H1 (cell line): ENCODE results near the gene DEAF1. TPM values are rescaled to one million over a fixed set of nuclear protein-coding genes. Genes with fewer than 3 reads are reported as not detected.

ENCODE experiments used
- CTCF ChIA-PET: fragments of 300-600 bp; sonication (Branson Sonifier 250); formaldehyde crosslinking; loops from one replicate; lab custom pipeline; 2021; ENCODE audit not compliant: partially characterized antibody; lab: Charles Lee
- POLR2A ChIA-PET: fragments of 300-600 bp; sonication (Branson Sonifier 250); formaldehyde crosslinking; loops from one replicate; lab custom pipeline; 2021; ENCODE audit warnings: inconsistent platforms; ENCODE audit not compliant: partially characterized antibody; lab: Charles Lee
- DNase-seq, 2 experiments: peaks; one replicate each; pipeline versions ENCODE4 v3.0.0 to v3.0.0-alpha.2; 2010 to 2022; ENCODE audit warnings: low spot score in 2 of 2, low read depth in 1 of 2, mixed read lengths in 1 of 2
- FAIRE-seq: peaks from 2 replicates; lab custom pipeline; 2011; peaks lifted over from hg19 to GRCh38; lab: Jason Lieb, UNC
- H2AFZ ChIP-seq: 2 replicates; pipeline ENCODE4 v1.8.1; 2012; ENCODE audit warnings: low read length, inconsistent platforms
- H2AK5ac ChIP-seq: 2 replicates; pipeline ENCODE4 v1.6.1; 2013; ENCODE audit warnings: low read depth, low read length
- H2BK120ac ChIP-seq: replicated peaks from 2 replicates; pipeline ENCODE3; 2013; ENCODE audit warnings: low read depth, low read length, inconsistent platforms
- H2BK12ac ChIP-seq: 2 replicates; pipeline ENCODE4 v1.6.1; 2013; ENCODE audit warnings: low read depth, low read length
- H2BK15ac ChIP-seq: 2 replicates; pipeline ENCODE4 v1.6.1; 2013; ENCODE audit warnings: low read length
- H2BK20ac ChIP-seq: 2 replicates; pipeline ENCODE4 v1.6.1; 2013; ENCODE audit warnings: low read length
- H2BK5ac ChIP-seq: 2 replicates; pipeline ENCODE4 v1.6.1; 2013; ENCODE audit warnings: low read depth, low read length
- H3K14ac ChIP-seq: 2 replicates; pipeline ENCODE4 v1.6.1; 2013; ENCODE audit warnings: inconsistent platforms; ENCODE audit not compliant: insufficient read length
- H3K18ac ChIP-seq: 2 replicates; pipeline ENCODE4 v1.6.1; 2013; ENCODE audit warnings: low read length; ENCODE audit errors: extremely low read depth
- H3K23ac ChIP-seq: 2 replicates; pipeline ENCODE4 v1.6.1; 2013; ENCODE audit warnings: inconsistent platforms; ENCODE audit not compliant: insufficient read length
- H3K23me2 ChIP-seq: 2 replicates; pipeline ENCODE4 v1.6.1; 2013; ENCODE audit warnings: low read depth, low read length
- H3K27ac ChIP-seq: 2 replicates; pipeline ENCODE4 v1.6.1; 2011; ENCODE audit warnings: low read depth, low read length, inconsistent platforms
- H3K27me3 ChIP-seq, 4 experiments: replicated peaks in 1 of 4; 1 replicate in 1 of 4; 2 replicates in 3 of 4; pipeline versions ENCODE4 v1.6.1 to v1.8.1; 2011 to 2013; ENCODE audit warnings: low read length in 3 of 4, mild to moderate bottlenecking in 3 of 4, inconsistent platforms in 2 of 4, mixed read lengths in 2 of 4, moderate library complexity in 1 of 4; ENCODE audit not compliant: control insufficient read depth in 3 of 4, insufficient read depth in 3 of 4; ENCODE audit errors: extremely low read depth in 1 of 4
- H3K36me3 ChIP-seq, 4 experiments: 2 replicates each; pipeline versions ENCODE4 v1.6.1 to v1.8.1; 2011 to 2013; ENCODE audit warnings: mild to moderate bottlenecking in 4 of 4, low read length in 3 of 4, moderate library complexity in 2 of 4, control low read depth in 1 of 4, inconsistent platforms in 1 of 4; ENCODE audit not compliant: insufficient read depth in 4 of 4, control insufficient read depth in 2 of 4
- H3K4ac ChIP-seq: replicated peaks from 2 replicates; pipeline ENCODE3; 2013; ENCODE audit warnings: low read length, low read depth, mixed read lengths, inconsistent platforms; ENCODE audit not compliant: insufficient read length
- H3K4me1 ChIP-seq, 4 experiments: replicated peaks in 1 of 4; 1 replicate in 1 of 4; 2 replicates in 3 of 4; pipeline versions ENCODE4 v1.6.1 to v1.8.1; 2011 to 2013; ENCODE audit warnings: low read length in 3 of 4, inconsistent platforms in 2 of 4, mixed read lengths in 1 of 4; ENCODE audit not compliant: insufficient read depth in 4 of 4, control insufficient read depth in 3 of 4
- H3K4me2 ChIP-seq, 2 experiments: 2 replicates each; pipeline versions ENCODE4 v1.6.1 to v1.8.1; 2011 to 2013; ENCODE audit warnings: low read depth in 2 of 2, low read length in 2 of 2, control low read depth in 1 of 2, inconsistent platforms in 1 of 2, mild to moderate bottlenecking in 1 of 2; ENCODE audit not compliant: insufficient read depth in 1 of 2
- H3K4me3 ChIP-seq, 4 experiments: fragments of 200-600, 300-600 bp in 1 of 4; sonication (generic), shearing (Covaris generic), sonication (Bioruptor Twin) in 1 of 4; 2 replicates each; pipeline versions ENCODE4 v1.5.1 to v1.8.1; 2011 to 2016; ENCODE audit warnings: low read length in 4 of 4, low read depth in 3 of 4, control low read depth in 2 of 4, inconsistent platforms in 2 of 4, mild to moderate bottlenecking in 2 of 4, mixed read lengths in 1 of 4, moderate library complexity in 1 of 4; ENCODE audit not compliant: insufficient read depth in 2 of 4; ENCODE audit errors: extremely low read depth in 1 of 4
- H3K56ac ChIP-seq: replicated peaks from 2 replicates; pipeline ENCODE3; 2013; ENCODE audit warnings: low read depth, mild to moderate bottlenecking, mixed read lengths, low read length, inconsistent platforms; ENCODE audit not compliant: insufficient read length
- H3K79me1 ChIP-seq: 2 replicates; pipeline ENCODE4 v1.6.1; 2013; ENCODE audit warnings: low read depth, low read length, control low read depth
- H3K79me2 ChIP-seq, 2 experiments: 2 replicates each; pipeline versions ENCODE4 v1.6.1 to v1.8.1; 2012 to 2013; ENCODE audit warnings: low read length in 2 of 2, mild to moderate bottlenecking in 2 of 2, inconsistent platforms in 1 of 2; ENCODE audit not compliant: insufficient read depth in 2 of 2, control insufficient read depth in 1 of 2
- H3K9ac ChIP-seq, 4 experiments: replicated peaks in 1 of 4; 1 replicate in 1 of 4; 2 replicates in 3 of 4; pipeline versions ENCODE4 v1.6.1 to v1.8.1; 2011 to 2013; ENCODE audit warnings: low read depth in 3 of 4, low read length in 3 of 4, control low read depth in 2 of 4, mild to moderate bottlenecking in 2 of 4, moderate library complexity in 2 of 4, inconsistent platforms in 1 of 4; ENCODE audit errors: extremely low read depth in 1 of 4
- H3K9me3 ChIP-seq, 2 experiments: 2 replicates each; pipeline versions ENCODE4 v1.6.1 to v1.8.1; 2012 to 2013; ENCODE audit warnings: mild to moderate bottlenecking in 2 of 2, moderate library complexity in 2 of 2, control low read depth in 1 of 2, inconsistent platforms in 1 of 2, low read depth in 1 of 2, low read length in 1 of 2, mixed read lengths in 1 of 2; ENCODE audit not compliant: insufficient read depth in 2 of 2
- H4K20me1 ChIP-seq, 2 experiments: replicated peaks in 1 of 2; 2 replicates each; pipeline versions ENCODE3 to v1.8.1; 2011 to 2013; ENCODE audit warnings: inconsistent platforms in 2 of 2, low read length in 2 of 2, mild to moderate bottlenecking in 1 of 2; ENCODE audit not compliant: insufficient read depth in 2 of 2, control insufficient read depth in 1 of 2
- H4K5ac ChIP-seq: 2 replicates; pipeline ENCODE4 v1.6.1; 2013; ENCODE audit warnings: low read length, low read depth, mixed read lengths, inconsistent platforms; ENCODE audit not compliant: insufficient read length
- H4K8ac ChIP-seq: 2 replicates; pipeline ENCODE4 v1.8.0; 2013; ENCODE audit warnings: mild to moderate bottlenecking, moderate library complexity, low read length, inconsistent platforms; ENCODE audit not compliant: insufficient read depth; ENCODE audit errors: extremely low read depth
- H4K91ac ChIP-seq: replicated peaks from 2 replicates; pipeline ENCODE3; 2013; ENCODE audit warnings: low read length, mixed read lengths, inconsistent platforms; ENCODE audit not compliant: insufficient read length
- CREB1 ChIP-seq: IDR thresholded peaks from 2 replicates; pipeline ENCODE4 v1.6.1; 2012; ENCODE audit warnings: inconsistent platforms
- TAF1 ChIP-seq: IDR thresholded peaks from 2 replicates; pipeline ENCODE4 v1.6.1; 2011; ENCODE audit warnings: mild to moderate bottlenecking, low read depth, low read length
- WGBS, 2 experiments: shearing (Covaris generic) in 1 of 2; methylation state at CpG; one replicate each; pipeline versions ENCODE4 v1.1.6 to v1.1.7; 2013 to 2015; ENCODE audit warnings: low lambda C conversion rate in 2 of 2, mixed read lengths in 2 of 2, inconsistent platforms in 1 of 2, low coverage in 1 of 2, missing lambda C conversion rate in 1 of 2; ENCODE audit not compliant: insufficient replicate concordance in 2 of 2, insufficient coverage in 1 of 2, insufficient read length in 1 of 2; ENCODE audit errors: extremely low coverage in 1 of 2, missing lambda C conversion rate in 1 of 2; 5-methylcytosine and 5-hydroxymethylcytosine counted together
- polyA plus RNA-seq, 7 experiments: library from polyadenylated mRNA; depleted of rRNA in 3 of 7; stranded (reverse) in 5 of 7; unstranded in 2 of 7; fragments of >200 nt in 5 of 7; fragments of 200-250 nt in 2 of 7; gene quantifications; 1 replicate in 5 of 7; 2 replicates in 1 of 7; 4 replicates in 1 of 7; pipeline versions ENCODE4 v1.2.1 to v1.2.3, GENCODE V29; 2011 to 2013; ENCODE audit warnings: missing spikeins in 2 of 7, mixed read lengths in 2 of 7
- total RNA-seq: library from RNA; stranded (reverse); fragmentation: NEBNext Ultra II Directional; extraction: Animal tissue kit (Norgen Biotek cat#: 25700); gene quantifications from 2 replicates; pipeline ENCODE4 v1.2.1, GENCODE V29; 2021
- TF ChIP-seq, protein P1 (sequence below): IDR thresholded peaks from 2 replicates; pipeline ENCODE4 v1.6.1; 2012; ENCODE audit warnings: inconsistent platforms
- TF ChIP-seq, protein P2 (sequence below): IDR thresholded peaks from 2 replicates; pipeline ENCODE4 v1.6.1; 2012; ENCODE audit warnings: low read length, inconsistent platforms

Gene DEAF1
- total and polyA plus RNA-seq, 2 of the 8 experiments (the other 6 are each of a cell fraction or from before 2014, with no cell fraction given): 47.3 to 58.4 TPM

DNA sequence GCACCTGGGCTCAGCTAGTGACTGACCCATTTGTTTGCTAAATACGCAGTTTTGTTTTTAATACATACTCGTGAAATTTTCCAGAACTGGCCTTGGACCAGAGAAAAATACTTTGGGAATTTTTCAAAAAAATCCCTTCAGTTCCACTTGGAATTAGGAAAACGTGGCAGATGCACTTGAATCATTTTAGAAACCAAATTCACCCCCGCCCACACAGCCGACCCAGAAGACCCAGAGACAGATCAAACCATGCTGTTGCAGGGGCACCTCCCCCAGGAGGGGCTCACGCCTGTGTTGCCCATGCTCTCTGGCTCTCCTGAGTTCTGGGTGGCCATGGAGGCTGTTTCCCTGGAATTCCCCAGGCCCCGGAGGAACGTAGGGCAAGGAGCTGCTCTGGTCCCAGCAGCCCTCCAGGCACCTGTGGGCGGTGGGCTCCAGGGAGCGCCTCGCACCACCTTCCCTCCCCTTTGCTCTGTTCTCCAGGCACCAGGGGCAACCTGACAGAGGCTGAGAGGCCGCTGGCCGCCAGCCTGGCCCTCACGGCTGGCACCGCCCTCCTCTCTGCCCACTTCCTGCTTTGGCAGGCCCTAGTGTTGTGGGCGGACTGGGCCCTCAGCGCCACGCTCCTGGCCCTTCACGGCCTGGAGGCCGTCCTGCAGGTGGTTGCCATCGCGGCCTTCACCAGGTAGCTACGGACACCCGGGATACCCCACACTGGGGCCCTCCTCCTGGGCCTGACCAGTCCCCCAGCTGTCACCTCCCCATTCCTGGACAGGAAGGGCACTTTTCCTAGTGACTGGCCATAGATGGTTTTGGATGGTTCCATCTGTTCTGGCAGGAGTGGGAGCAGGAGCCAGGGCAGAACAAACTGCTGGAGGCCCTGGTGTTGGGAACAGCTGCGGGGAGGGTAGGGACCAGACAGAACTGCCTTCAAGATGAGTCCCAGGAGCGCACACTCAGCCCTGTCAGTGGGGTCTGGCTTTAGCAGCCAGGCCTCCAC is 7.7 kb upstream of the DEAF1 start:
- Histone ChIP-seq H3K18ac (no peak overlapping the region; the same call in 1 of the 2 replicates), H3K23me2 (peaks cover 8% of the 10 kb centered on the region; the same call in 1 of the 2 replicates), H2AFZ (no peak overlapping the region), H4K91ac (no peak overlapping the region), H3K79me1 (no peaks in the 10 kb centered on the region), H4K20me1 (peaks cover 1 to 4% of the 10 kb centered on the region in 2 experiments), H3K14ac (no peak overlapping the region), H3K23ac (no peak overlapping the region), H3K4me1 (peaks cover 0 to 30% (median 26%) of the 10 kb centered on the region in 4 experiments; a peak in 6 of 7 replicates), H2AK5ac (no peak overlapping the region), H4K8ac (no peak overlapping the region; the same call in 1 of the 2 replicates), H3K4me2 (no peak overlapping the region), H4K5ac (no peak overlapping the region), H3K79me2 (no peaks in the 10 kb centered on the region), H2BK12ac (no peak overlapping the region), H3K27me3 (no peaks in the 10 kb centered on the region), H3K9me3 (no peaks in the 10 kb centered on the region), H3K56ac (no peak overlapping the region), H2BK20ac (no peak overlapping the region), H3K27ac (no peak overlapping the region), H3K4me3 (no peak overlapping the region), H2BK5ac (no peak overlapping the region), H2BK15ac (no peak overlapping the region), H3K36me3 (no peaks in the 10 kb centered on the region), H3K4ac (no peak overlapping the region), H2BK120ac (no peak overlapping the region), H3K9ac (no peak overlapping the region; a peak in 1 of 7 replicates)
- CTCF ChIA-PET: interaction anchor here (0.6 to 1.6 kb wide), 5 partner anchors 17 to 35 kb away, joined by 3 to 6 read pairs (median 3); no protein-coding TSS in a partner anchor
- DNase-seq: no peak
- TF ChIP-seq TAF1 (no peak), CREB1 (no peak)
- TF ChIP-seq, protein P1, sequence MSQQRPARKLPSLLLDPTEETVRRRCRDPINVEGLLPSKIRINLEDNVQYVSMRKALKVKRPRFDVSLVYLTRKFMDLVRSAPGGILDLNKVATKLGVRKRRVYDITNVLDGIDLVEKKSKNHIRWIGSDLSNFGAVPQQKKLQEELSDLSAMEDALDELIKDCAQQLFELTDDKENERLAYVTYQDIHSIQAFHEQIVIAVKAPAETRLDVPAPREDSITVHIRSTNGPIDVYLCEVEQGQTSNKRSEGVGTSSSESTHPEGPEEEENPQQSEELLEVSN: no peak
- TF ChIP-seq, protein P2, sequence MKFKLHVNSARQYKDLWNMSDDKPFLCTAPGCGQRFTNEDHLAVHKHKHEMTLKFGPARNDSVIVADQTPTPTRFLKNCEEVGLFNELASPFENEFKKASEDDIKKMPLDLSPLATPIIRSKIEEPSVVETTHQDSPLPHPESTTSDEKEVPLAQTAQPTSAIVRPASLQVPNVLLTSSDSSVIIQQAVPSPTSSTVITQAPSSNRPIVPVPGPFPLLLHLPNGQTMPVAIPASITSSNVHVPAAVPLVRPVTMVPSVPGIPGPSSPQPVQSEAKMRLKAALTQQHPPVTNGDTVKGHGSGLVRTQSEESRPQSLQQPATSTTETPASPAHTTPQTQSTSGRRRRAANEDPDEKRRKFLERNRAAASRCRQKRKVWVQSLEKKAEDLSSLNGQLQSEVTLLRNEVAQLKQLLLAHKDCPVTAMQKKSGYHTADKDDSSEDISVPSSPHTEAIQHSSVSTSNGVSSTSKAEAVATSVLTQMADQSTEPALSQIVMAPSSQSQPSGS: no peak
- no peak for FAIRE-seq
- POLR2A ChIA-PET: interaction anchor here (0.9 to 2.0 kb wide), 6 partner anchors 17 to 121 kb away, joined by 3 to 5 read pairs (median 4); no protein-coding TSS in a partner anchor
- WGBS, 2 experiments: 91% methylated on average over 23 of the region's 26 CpGs; no CpG with 5 or more reads in 1 of the 2 experiments
